NCI-H128 (cell line): ENCODE results near the gene IGSF21.

Experiments
- DNase-seq: peaks from one replicate; lab custom pipeline; 2025; ENCODE audit not compliant: unreplicated experiment; lab: John Stamatoyannopoulos, UW

Gene IGSF21

DNA sequence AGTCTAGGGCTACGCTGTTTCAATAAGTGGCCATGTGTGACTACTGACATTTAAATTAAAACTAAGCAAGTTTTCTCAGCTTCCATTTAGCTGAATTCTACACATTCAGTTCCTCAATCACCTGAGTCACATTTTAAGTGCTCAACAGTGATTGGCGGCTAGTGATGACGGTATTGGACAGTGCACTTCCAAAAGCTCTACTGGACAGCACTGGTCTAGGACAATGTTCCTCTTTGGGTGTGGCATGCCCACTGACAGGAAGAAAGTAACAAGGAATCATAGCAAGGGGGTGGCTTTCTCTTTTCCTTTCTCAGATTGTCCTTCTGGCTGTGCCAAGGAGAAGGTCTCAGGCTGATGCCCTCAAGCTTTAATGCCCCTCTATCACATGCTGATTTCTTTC, 11.7 kb downstream of the IGSF21 start:
- DNase-seq: no peak

DNA sequence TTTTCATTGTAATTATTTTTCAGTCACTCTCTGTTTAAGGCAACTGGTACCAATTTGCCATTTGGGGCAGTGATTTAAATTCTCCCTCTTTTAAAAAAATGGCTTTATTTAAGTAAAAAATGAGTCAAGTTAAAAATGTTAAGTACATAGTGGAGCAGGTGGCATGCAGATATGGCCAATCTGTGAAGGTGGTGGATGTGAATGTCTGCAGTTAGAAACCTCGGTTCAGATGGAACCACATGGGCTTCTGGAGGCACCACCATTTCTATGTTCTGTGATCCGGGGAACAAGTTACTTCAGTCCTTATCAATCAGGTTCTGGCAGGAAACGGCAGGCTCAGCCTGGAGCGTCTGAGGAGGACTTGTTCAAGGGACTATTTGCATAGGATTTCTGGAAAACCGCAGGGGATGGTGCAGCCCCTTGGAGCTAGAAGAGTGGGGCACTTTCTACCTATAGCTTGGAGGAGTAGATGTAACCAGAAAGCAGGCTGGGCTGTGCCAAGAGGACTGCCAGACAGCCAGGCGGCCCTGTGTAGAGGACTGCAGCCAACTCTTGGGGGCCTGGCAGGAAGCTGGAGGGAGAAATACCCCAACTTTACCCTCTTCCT, 12.3 kb downstream of the IGSF21 start:
- no peak for DNase-seq

DNA sequence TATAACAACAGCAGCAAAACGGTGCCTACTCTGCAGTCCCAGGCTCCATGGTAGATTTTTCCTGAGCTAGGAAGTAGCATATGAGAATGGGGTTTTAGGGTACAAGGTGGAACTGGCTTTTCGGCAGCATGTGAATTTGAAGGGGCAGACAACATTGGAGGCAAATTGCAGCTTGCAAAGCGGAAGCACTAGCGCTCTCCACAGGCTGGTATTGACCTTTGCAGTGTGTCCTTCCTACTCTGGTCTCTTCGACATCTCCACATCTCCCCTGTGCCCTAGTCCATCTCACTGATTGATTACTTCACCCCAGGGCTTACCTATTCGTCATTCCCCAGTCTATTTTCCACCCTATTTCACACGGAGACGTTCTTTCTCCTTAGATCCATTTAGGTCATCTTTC, 13.0 kb downstream of the IGSF21 start:
- no peak for DNase-seq

DNA sequence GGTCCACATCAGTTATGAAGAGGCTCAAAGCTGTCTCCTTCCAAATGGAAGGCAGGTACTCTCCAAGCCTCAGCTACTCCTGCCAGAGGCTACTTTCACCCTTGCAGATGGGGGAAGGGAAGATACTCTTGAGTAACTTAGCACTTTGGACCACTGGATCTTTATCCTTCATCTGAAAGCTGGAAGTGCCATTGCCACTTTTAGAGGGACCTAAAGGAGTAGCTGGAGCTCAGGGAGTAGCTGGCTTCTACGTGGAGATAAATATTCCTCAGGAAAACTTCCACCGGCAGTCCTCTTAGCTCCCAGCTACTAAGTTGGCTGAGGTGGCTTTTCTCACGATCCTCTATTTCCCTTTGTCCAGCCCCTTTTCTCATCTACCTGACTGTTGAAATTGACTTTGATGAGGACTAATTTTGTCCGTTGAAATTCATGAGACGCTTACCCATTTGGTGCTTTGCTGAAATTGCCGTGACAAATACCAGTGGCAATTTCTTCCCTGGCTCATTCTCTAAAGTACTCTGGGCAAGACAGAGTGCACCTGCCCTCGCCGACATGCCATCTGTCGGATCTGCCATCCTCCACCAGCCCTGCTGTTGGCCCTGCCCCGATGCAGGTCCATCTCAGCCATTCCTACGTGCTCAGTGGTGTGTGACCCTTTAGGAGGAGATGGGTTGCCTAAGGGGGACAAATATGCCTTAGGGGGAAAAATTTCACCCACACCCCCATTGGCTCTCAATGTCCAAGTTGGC, 13.6 kb downstream of the IGSF21 start:
- no peak for DNase-seq

DNA sequence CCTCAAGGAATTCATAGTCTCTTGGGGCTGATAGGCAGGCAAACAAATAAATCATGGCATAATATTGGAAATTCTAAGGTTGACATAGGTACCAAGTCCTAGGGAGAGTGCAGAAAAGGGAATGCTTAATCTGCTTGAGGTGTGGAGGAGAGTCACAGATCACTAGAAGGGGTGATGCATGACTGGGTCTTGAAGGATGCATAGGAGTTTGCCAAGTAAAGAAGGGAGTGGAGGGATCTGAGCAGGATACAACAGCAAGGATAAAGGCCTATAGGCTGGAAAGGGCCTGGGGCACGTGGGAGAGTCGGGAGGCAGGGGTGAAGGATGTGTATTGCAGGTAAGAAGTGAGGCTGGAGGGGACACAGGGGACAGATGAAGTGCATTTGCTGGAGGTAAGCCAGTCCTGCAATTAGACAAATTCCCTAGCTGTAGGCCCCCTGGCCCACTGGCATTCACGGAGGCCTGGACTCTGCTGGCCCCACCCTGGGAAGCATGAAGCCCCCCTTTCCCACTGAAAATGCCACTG, 15.9 kb downstream of the IGSF21 start:
- DNase-seq: no peak

DNA sequence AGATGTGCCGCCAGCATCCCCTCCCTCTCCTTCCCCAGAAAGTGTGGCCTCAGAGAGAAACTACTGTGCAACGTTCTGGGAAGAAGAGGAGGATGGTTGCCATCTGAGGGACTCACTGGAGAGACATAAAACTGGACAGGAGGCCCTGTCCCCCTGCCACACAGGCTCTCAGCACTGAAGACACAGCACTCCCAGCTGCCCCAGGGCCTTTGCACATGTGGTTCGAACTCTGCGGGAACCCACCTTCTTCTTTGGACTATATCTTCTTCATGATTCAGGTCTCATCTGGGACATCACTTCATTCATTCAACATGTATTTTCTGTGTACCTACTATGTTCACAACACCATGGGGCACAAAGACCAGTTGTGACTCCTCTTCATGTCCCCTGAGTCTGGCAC, 17.4 kb downstream of the IGSF21 start:
- DNase-seq: no peak

DNA sequence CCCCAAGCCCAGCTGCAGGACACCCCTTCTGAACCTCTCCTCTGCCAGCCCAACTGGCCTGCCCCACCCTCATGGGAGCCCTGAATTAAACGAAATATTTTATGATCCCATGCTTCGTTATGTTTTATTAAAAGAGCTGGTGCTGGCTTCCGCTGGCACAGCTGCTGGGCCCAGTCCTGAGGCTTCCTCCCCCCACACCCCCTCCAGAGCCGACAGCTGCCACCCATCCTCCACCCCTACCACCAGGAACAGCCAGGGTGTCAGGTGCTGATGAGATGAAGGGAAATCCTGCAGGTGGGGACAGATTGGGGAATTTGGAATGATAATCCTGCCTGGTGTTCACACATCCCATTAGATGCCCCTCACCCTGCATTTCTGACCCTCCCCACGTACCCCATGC, 19.0 kb downstream of the IGSF21 start:
- DNase-seq: no peak

DNA sequence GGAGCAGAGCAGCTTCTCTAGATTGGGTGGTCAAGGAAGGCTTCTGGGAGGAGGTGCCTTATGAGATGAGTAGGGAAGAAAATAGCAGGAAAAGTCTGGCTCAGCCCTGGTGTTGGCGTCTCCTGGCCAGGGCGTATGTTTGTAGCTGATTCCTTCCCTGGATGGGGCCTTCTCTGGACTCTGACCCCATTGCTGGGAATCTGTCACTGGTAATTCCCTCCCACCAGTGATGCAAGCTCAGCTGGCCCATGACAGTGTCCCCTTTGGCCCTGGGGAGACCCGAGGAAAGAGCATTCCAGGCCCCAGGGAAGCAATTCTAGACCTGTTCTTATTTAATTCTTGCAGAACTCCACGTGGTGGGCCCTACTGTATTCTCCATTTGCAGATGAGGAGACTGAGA, 20.7 kb downstream of the IGSF21 start:
- DNase-seq: no peak

DNA sequence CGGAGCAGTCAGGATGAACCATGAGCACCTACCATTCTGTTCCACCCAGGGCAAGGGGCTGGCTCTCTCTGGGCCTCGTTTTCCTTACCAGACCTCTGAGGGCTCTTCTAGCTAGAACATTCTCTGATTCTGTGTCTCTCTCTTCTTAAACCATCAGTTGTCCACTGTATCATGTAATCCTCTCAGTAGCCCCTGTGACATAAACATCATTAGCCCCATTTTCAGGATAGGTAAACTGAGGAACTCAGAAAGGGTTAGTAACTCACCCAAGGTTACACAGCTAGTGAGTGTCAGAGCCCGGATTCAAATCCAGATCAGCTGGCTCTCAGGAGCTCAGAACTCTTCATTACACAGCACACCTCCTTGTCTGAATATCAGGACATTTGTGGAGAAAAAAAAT, 22.8 kb downstream of the IGSF21 start:
- no peak for DNase-seq

DNA sequence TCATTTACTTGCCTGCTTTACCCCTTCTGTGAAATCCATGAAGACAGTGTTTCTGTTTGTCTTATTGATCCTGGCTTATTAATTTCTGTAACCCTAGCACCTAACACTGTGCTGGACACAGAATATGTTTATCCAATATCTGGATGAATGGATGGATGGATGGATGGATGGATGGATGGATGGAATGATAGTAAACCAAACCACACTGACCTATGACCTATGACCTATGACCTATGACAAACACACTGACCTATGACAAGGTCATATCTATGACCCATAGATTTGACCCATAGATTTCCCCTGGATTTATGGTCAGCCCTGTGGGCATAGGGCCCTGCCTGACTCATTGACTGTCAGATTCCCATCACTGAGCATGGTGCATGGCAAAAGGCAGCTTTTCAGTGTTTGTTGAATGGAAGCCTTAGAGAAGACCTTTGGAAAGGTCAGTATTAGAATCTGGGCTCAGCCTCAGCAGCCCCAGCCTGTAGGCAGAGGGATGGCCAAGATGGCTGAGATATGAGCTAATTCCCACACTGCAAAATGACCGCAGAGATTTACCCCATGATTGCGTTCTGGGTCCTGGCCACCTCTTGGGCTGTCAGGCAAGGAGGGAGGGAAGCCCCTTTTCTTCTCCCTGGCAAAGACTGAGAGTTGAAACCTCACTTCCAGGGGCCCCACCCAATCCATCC, 24.6 kb downstream of the IGSF21 start:
- no peak for DNase-seq

DNA sequence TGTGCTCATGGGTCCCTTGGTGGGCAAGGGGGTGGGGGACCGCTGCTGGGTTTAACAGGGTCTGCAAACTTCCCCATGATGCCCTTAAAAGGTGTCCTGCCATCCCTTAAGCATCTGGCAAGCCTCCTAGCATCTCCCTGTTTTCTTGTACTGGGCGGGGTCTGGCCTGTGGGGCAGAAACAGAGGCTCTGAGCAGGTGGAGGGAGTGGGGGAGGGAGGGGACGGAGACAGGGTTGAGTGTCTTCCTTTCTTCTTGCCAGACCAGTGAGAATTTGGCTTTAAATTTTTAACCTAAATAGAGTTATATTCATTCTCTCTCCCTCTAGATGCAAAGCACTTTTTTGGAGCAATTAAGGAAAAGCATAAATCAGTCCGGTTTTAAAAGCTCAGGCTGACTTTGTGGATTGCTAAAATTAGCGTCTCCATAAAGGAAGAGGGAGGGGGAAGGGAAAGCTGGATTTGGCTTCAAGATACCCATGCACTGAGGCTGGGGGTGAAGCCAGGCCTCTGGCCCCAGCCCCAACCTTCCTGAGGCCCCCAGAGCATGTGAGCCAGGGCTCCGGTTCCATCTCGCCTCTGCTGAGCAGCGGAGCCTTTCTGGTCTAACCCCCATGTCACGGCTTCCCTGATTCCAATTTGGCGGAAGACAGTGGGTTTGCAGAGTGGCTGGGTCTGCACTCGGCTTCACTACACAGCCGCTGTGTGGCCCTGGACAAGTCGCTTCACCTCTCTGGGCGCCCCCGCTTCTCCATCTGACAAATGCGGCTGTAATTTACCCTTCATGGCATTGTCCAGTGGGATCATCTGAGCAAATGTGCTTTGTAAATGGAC, 25.3 kb downstream of the IGSF21 start:
- no peak for DNase-seq

DNA sequence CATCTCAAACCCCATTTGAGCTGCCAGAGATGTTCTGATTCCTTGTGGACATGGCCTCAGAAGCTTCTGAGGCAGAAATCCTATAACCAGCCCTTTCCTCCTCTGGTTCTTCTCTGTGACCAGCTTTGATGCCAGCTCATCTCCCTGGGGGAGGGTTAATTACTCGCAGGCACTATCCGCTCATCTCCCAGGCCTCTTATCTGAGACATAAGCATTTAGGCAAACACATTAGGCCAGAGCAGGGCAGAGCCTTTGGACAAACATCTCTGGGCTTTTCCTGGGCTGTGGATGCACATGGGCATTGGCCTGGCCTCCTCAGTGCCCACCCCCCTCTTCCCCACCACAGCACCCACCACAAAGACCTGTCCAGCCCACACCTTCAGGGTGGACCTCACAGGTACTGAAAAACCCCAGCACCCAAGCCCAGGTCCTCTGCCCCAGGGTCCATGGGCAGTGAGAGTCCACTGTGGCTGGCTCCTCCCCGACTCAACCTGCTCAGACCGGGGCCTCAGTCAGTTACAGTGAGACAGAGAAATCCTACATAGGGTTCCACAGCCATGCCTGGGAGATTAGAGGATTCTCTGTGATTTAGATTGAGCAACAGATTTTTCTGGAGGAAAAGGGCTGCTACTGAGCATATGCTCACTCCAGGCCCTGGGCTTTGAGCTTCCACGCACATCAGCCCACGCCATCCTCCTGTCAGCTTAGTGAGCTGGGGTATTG, 26.9 kb downstream of the IGSF21 start:
- no peak for DNase-seq

DNA sequence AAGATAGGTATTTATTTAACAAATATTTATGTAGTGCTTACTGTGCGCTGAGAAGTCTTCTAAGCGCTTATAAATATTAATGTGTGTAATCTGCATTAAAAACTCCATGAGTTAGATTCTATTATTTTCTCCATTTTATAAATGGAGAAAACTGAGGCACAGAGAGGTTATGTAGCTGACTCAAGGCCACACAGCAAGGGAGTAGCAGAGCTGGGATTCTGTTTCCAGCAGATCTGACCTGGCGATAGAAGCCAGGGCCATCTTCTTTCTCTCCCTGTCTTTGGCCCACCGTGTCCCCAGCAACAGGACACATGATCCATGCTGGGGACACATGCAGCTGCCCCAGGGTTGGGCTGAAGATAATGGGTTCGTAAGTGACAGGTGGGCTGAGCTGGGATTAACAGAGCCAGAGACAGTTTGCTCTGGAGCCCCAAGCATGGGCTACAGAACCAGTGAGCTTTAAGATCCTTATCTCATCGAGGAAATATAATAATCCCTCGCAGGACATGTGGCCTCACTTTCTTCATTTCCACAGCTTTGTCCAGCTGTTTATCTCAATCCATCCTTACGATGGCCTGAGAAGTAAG, 30.3 kb downstream of the IGSF21 start:
- DNase-seq: no peak

DNA sequence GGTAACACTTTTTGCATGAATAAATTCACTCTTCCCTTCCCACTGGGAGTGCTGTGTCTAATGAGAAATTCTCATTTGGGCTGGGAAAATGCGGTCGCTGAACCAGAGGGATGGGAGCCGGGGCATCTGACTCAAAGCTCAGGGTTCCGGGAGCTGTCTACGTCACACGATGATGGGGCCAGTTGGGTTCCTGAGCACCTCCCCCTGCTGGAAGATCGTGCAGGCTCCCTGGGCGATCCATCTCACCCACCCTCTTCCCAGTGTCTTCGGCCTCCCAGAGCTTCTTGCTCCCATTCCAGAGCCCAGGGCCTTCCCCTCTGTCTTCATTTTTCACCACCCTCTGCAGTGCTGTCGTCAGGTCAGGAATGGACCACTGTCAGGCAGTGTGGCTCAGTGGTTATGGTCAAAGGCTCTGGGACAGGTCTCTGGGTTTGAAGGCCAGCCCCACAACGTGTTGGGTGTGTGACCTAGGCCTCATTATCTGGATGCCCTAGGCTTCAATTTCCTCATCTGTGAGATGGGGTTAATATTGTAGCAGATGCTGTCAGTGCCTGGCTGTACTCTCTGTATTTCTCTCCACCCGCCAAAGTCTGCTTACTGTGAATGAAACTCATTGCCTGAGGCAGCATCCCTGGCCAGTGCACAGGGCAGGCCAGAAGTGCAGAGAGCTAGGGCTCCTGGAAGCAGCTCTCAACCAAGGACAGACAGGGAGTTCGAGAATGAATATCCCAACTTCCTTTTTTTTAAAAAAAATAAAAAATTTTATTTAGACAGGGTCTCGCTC, 31.8 kb downstream of the IGSF21 start:
- no peak for DNase-seq

DNA sequence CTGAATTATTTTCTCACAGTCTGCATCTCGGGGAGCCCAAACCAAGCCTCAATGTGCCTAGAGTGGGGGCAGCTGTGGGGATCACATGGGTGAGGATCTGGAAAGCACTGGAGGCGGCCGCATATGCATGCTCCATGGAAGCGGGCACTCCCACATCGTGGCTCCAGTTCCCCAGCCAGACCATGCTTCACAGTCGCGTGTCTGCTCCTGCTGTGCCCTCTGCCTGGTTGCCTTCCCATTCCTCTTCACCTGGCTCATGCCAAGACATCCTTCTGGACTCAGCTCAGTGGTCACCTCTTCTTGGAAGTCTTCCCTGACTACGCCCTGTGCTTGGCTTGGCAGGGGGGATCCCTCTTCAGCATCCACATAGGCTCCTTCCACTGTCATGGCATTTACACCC, 32.8 kb downstream of the IGSF21 start:
- DNase-seq: no peak

DNA sequence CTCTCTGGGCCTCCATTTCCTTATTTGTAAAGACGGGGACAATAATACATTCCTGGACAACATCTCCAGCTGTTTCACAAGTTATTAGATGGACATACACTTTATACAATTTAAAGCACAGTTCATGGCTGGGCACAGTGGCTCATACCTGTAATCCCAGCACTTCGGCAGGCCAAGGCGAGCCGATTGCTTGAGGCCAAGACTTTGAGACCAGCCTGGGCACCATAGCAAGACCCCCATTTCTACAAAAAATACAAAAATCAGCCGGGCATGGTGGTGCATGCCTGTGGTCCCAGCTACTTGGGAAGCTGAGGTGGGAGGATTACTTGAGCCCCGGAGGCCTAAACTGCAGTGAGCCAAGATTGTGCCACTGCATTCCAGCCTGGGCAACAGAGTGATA, 34.1 kb downstream of the IGSF21 start:
- no peak for DNase-seq

DNA sequence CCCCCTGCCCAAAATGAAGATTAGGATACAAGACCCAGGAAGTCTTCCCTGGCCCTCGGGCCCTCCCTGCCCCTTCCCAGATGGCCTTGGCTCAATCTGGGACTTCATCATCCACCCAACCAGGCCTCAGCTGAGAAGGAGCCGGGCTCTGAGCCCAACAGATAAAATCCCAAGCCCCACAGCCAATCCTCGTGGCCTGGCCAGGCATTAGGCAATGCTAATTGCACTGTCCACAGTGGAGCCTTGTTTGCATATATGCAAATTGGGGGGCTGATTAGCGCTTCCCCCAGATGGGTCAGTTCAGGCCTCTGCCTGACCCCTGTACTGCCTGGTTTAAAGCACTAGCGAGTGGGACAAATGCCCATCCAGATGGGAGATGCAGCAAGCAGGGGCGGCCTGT, 34.9 kb downstream of the IGSF21 start:
- no peak for DNase-seq

DNA sequence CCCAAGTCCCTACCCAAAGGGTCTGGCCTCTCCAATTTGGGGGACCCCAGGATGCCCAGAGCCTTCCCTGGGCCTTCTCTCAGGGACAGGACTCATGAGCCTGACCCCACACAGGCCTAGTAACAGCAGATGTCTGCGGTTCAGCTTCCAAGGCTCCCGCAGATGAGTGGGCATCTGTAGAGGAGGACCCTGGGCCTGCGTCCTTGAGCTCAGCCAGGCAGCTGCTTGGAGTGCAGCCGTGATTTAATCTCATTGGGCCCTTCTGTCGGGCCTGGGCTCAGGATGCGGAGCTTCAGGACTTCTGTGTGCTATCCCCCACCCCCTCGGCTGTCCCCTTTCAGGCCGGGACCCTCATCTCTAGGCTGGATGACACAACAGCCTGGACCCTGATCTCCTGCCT, 35.4 kb downstream of the IGSF21 start:
- no peak for DNase-seq

DNA sequence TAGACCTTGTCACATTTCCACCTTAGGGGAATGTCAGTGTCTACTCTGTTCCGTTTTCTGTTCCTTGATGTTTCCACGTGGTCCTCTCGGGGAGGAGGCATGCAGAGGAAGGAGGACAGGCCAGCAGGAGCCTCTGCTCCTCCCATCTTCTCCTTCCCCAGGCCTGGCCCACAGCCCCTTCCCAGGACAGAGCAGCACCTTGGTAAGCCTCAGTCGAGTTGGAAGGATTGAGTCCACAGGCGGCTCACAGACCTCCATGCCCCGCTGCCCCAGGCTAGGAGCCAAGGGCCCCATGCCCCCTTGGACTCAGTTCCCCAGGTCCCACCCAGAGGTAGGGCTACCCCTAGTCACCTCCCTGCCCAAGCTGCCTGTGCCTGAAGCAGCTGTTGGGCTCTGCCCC, 36.5 kb downstream of the IGSF21 start:
- DNase-seq: no peak
